K562 (cell line): ENCODE data around the gene CREG2. TPM values are rescaled to one million over a fixed set of nuclear protein-coding genes. Genes with fewer than 3 reads are reported as not detected.

Experiments
- ATAC-seq: fragments of 200-7000 bp; cut with Tn5 transposase; 3 replicates; pipeline ENCODE4 v1.9.1; 2020; ENCODE audit warnings: moderate library complexity
- BruUV-seq: library from RNA; stranded (reverse); fragments of 400-500 nt; replicated peaks from 2 replicates; lab custom pipeline; 2021; lab: Mats Ljungman, UMichigan
- CTCF ChIA-PET: fragments of 300-600 bp; formaldehyde crosslinking; extraction: SDS; loops from one replicate; lab custom pipeline; 2021; ENCODE audit warnings: low intra/inter-chr PET ratio; lab: Yijun Ruan, JAX
- POLR2A ChIA-PET: fragments of 300-600, 350-650 bp; sonication (Branson Sonifier 250); formaldehyde crosslinking; extraction: SDS; loops from one replicate; lab custom pipeline; 2021; ENCODE audit warnings: antibody characterized with exemption, inconsistent platforms; lab: Yijun Ruan, JAX
- DNase-seq, 4 experiments: peaks; one replicate each; pipeline versions ENCODE4 v3.0.0 to v3.0.0-alpha.2; 2011 to 2018; ENCODE audit warnings: low spot score in 3 of 4, mixed read lengths in 3 of 4; ENCODE audit errors: extremely low read depth in 1 of 4
- FAIRE-seq: peaks from 2 replicates; lab custom pipeline; 2011; peaks lifted over from hg19 to GRCh38; lab: Jason Lieb, UNC
- H2AFZ ChIP-seq: 2 replicates; pipeline ENCODE4 v1.6.0; 2011; ENCODE audit warnings: low read depth, low read length, control low read depth, inconsistent platforms
- H3K27ac ChIP-seq: fragments of 200-600 bp; 3 replicates; pipeline ENCODE4 v1.8.0; 2011; ENCODE audit warnings: low read depth, mild to moderate bottlenecking, control low read depth, inconsistent platforms, low read length, moderate library complexity, mixed read lengths; ENCODE audit errors: extremely low read depth
- H3K27me3 ChIP-seq, 2 experiments: fragments of 300-600 bp in 1 of 2; 2 replicates in 1 of 2; 3 replicates in 1 of 2; pipeline versions ENCODE4 v1.6.0 to v1.8.0; 2011; ENCODE audit warnings: inconsistent platforms in 2 of 2, low read length in 2 of 2, mild to moderate bottlenecking in 1 of 2, mixed read lengths in 1 of 2, moderate library complexity in 1 of 2; ENCODE audit not compliant: control insufficient read depth in 2 of 2, insufficient read depth in 2 of 2
- H3K36me3 ChIP-seq: fragments of 300-600 bp; 3 replicates; pipeline ENCODE4 v1.8.0; 2011; ENCODE audit warnings: mild to moderate bottlenecking, low read length, inconsistent platforms; ENCODE audit not compliant: control insufficient read depth, insufficient read depth
- H3K4me1 ChIP-seq, 2 experiments: fragments of 200-600 bp in 1 of 2; replicated peaks in 1 of 2; 2 replicates in 1 of 2; 3 replicates in 1 of 2; pipeline versions ENCODE4 v1.5.1 to v1.8.0; 2011; ENCODE audit warnings: inconsistent platforms in 2 of 2, low read length in 2 of 2, mild to moderate bottlenecking in 1 of 2, mixed read lengths in 1 of 2, moderate library complexity in 1 of 2; ENCODE audit not compliant: control insufficient read depth in 2 of 2, insufficient read depth in 2 of 2
- H3K4me2 ChIP-seq: 2 replicates; pipeline ENCODE4 v1.6.1; 2011; ENCODE audit warnings: low read length, control low read depth, inconsistent platforms, mixed read lengths; ENCODE audit not compliant: insufficient read depth
- H3K4me3 ChIP-seq: fragments of 200-600 bp; sonication (generic), shearing (Covaris generic); 2 replicates; pipeline ENCODE4 v1.5.1; 2016; ENCODE audit warnings: control low read depth, inconsistent platforms
- H3K79me2 ChIP-seq: fragments of 200-600 bp; 3 replicates; pipeline ENCODE4 v1.8.0; 2011; ENCODE audit warnings: low read length, inconsistent platforms; ENCODE audit not compliant: control insufficient read depth, insufficient read depth
- H3K9ac ChIP-seq, 2 experiments: 2 replicates each; pipeline versions ENCODE4 v1.6.0 to v1.6.1; 2011; ENCODE audit warnings: low read depth in 2 of 2, low read length in 2 of 2, control low read depth in 1 of 2, inconsistent platforms in 1 of 2, mild to moderate bottlenecking in 1 of 2, mixed read lengths in 1 of 2; ENCODE audit not compliant: insufficient read depth in 1 of 2
- H3K9me1 ChIP-seq: one replicate; pipeline ENCODE4 v1.6.0; 2011; ENCODE audit warnings: inconsistent platforms, mild to moderate bottlenecking, low read length, moderate library complexity; ENCODE audit not compliant: control insufficient read depth, insufficient read depth
- H3K9me3 ChIP-seq: replicated peaks from 2 replicates; pipeline ENCODE4 v1.5.1; 2011; ENCODE audit warnings: low read depth, low read length, inconsistent platforms; ENCODE audit not compliant: control insufficient read depth, insufficient read depth
- H4K20me1 ChIP-seq: replicated peaks from 2 replicates; pipeline ENCODE4 v1.6.1; 2011; ENCODE audit warnings: low read length, inconsistent platforms, mixed read lengths; ENCODE audit not compliant: control insufficient read depth, insufficient read depth
- L3MBTL2 ChIP-seq: fragments of 450-650 bp; IDR thresholded peaks from 2 replicates; pipeline ENCODE4 v1.6.1; 2016; ENCODE audit warnings: mild to moderate bottlenecking, moderate library complexity
- LEF1 ChIP-seq: fragments of 450-650 bp; IDR thresholded peaks from 2 replicates; pipeline ENCODE4 v1.6.1; 2016; ENCODE audit warnings: mild to moderate bottlenecking
- NR2C1 ChIP-seq, 2 experiments: fragments of 450-650 bp; IDR thresholded peaks; 2 replicates each; pipeline ENCODE4 v1.6.1; 2017; ENCODE audit warnings: mild to moderate bottlenecking in 2 of 2, antibody characterized with exemption in 1 of 2, inconsistent platforms in 1 of 2, missing compliant biosample characterization in 1 of 2, missing genetic modification characterization in 1 of 2
- NR2C2 ChIP-seq, 2 experiments: fragments of 200-800 bp in 1 of 2; sonication (Bioruptor generic) in 1 of 2; sonication (generic) in 1 of 2; formaldehyde crosslinking in 1 of 2; IDR thresholded peaks; 2 replicates each; pipeline versions ENCODE4 v1.6.1 to v1.8.0; 2016 to 2022; ENCODE audit warnings: mild to moderate bottlenecking in 1 of 2, missing compliant biosample characterization in 1 of 2, missing genetic modification characterization in 1 of 2, missing genetic modification reagents in 1 of 2
- WGBS: fragments of 100-300 bp; shearing (Covaris generic); methylation state at CpG from one replicate; pipeline ENCODE4 v1.1.6; 2016; ENCODE audit warnings: low coverage, mixed read lengths; ENCODE audit not compliant: insufficient coverage; ENCODE audit errors: missing lambda C conversion rate; 5-methylcytosine and 5-hydroxymethylcytosine counted together
- in situ Hi-C: fragments of 300-500 bp; cut with MboI; formaldehyde crosslinking; loops from 4 replicates; pipeline ENCODE4 v1.15.0; 2018; ENCODE audit warnings: inconsistent platforms, mixed read lengths
- intact Hi-C: fragments of 100-400 bp; cut with micrococcal nuclease; formaldehyde crosslinking; loops from 2 replicates; pipeline ENCODE4 v1.14.2; 2022
- polyA plus RNA-seq, 8 experiments: library from polyadenylated mRNA; depleted of rRNA in 4 of 8; stranded (reverse) in 5 of 8; unstranded in 3 of 8; fragments of >200 nt; fragmentation: Nextera tagmentation in 2 of 8; fragmentation: Illumina TruSeq in 1 of 8; extraction: Ambion mirVana in 2 of 8; extraction: Trizol in 1 of 8; gene quantifications; 2 replicates each; pipeline versions ENCODE4 v1.2.1 to v1.2.3, GENCODE V29; 2011 to 2014; ENCODE audit warnings: inconsistent platforms in 1 of 8, missing spikeins in 1 of 8
- total RNA-seq, 7 experiments: library from RNA; depleted of rRNA in 6 of 7; stranded (reverse); fragments of >200 nt in 6 of 7; fragmentation: Illumina TruSeq in 2 of 7; extraction: Trizol in 2 of 7; gene quantifications; 2 replicates each; pipeline versions ENCODE4 v1.2.1 to v1.2.3, GENCODE V29; 2011 to 2021; ENCODE audit warnings: low replicate concordance in 1 of 7

Gene CREG2
- total and polyA plus RNA-seq, 9 of the 15 experiments (the other 6 are each of a cell fraction or from before 2014, with no cell fraction given), result not detected

GRCh38 chr2:101311696-101312017, 75.6 kb downstream of the CREG2 start:
- H3K79me2 ChIP-seq, result peaks cover 19% of the 10 kb centered on the region
- ATAC-seq (no peak), DNase-seq (no peak), FAIRE-seq (no peak)
- WGBS, result 39% methylated on average over 3 of the region's 3 CpGs
- ChIA-PET POLR2A (no interaction called here), CTCF (no interaction called here)
- no peaks in the 10 kb centered on the region for H3K27me3 ChIP-seq
- no peak for TF ChIP-seq NR2C1 (IDR thresholded peaks at IDR 0.05)
- TF ChIP-seq NR2C1 (tag; IDR thresholded peaks at IDR 0.05), result 0 out of 2 replicates have a peak, but pooled peaks have one; percentile 1
- no peak for TF ChIP-seq NR2C2 (CRISPR knock-in tag; IDR thresholded peaks at IDR 0.05)
- TF ChIP-seq NR2C2 (tag; IDR thresholded peaks at IDR 0.05), result 0 out of 2 replicates have a peak, but pooled peaks have one; percentile 5
- no peak for TF ChIP-seq LEF1
- TF ChIP-seq L3MBTL2, result peak; percentile 59
- H3K27ac ChIP-seq, result no peak overlapping the region
- H3K4me1 ChIP-seq, result peaks cover 11 to 16% of the 10 kb centered on the region in 2 experiments; a peak in 4 of 5 replicates
- intact Hi-C loops (no loop called here), in situ Hi-C loops (no loop called here)
- no peak overlapping the region for H3K4me2 ChIP-seq
- BruUV-seq, result no TSS peak
- no peaks in the 10 kb centered on the region for H3K9me3 ChIP-seq
- H2AFZ ChIP-seq, result peak overlapping the region; percentile 26; the same call in 1 of the 2 replicates
- peaks cover under 1% of the 10 kb centered on the region; the same call in 1 of the 3 replicates for H3K36me3 ChIP-seq
- no peaks in the 10 kb centered on the region for H3K9me1 ChIP-seq
- peaks cover 5% of the 10 kb centered on the region for H4K20me1 ChIP-seq
- no peak overlapping the region for H3K4me3 ChIP-seq
- H3K9ac ChIP-seq, result no peak overlapping the region
